ENCODE measurements around the gene TARBP1.

DNA sequence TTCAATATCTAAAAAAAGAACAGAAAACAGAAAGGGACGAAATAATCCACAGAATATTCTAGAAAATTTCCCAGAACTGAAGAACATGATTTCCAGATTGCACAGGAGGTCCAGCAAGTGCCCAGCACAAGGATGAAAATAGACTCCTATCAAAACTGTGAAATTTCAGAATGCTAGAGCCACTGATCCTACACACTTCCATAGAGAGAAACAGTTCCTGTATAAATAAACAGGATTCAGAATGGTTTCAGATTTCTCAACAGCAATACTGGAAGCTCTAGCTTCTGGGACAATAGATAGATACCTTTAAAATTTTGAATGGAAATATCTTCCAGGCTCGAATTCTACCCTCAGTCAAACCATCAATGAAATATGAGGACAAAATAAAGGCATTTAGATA lies 4.6 kb downstream of the TARBP1 start:
- TF ChIP-seq, protein P1, sequence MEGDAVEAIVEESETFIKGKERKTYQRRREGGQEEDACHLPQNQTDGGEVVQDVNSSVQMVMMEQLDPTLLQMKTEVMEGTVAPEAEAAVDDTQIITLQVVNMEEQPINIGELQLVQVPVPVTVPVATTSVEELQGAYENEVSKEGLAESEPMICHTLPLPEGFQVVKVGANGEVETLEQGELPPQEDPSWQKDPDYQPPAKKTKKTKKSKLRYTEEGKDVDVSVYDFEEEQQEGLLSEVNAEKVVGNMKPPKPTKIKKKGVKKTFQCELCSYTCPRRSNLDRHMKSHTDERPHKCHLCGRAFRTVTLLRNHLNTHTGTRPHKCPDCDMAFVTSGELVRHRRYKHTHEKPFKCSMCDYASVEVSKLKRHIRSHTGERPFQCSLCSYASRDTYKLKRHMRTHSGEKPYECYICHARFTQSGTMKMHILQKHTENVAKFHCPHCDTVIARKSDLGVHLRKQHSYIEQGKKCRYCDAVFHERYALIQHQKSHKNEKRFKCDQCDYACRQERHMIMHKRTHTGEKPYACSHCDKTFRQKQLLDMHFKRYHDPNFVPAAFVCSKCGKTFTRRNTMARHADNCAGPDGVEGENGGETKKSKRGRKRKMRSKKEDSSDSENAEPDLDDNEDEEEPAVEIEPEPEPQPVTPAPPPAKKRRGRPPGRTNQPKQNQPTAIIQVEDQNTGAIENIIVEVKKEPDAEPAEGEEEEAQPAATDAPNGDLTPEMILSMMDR (IDR thresholded peaks at IDR 0.05) = no peak
- no peak for TF ChIP-seq POLR2A (IDR thresholded peaks at IDR 0.05)

Data from testis (tissue), 2 donors.